GM23338 (cell line): ENCODE data around the gene EXOSC1. TPM values are rescaled to one million over a fixed set of nuclear protein-coding genes. Genes with fewer than 3 reads are reported as not detected.
A peak's percentile ranks its signal among the peaks of the same experiment; 100 is the strongest.

Source experiments
- ATAC-seq: fragments of 200-7000 bp; cut with Tn5 transposase; 3 replicates; pipeline ENCODE4 v1.9.1; 2020
- DNase-seq: peaks from one replicate; pipeline ENCODE4 v3.0.0-alpha.2; 2015; ENCODE audit warnings: low spot score
- H2AFZ ChIP-seq: fragments of 200-600 bp; sonication (generic); 2 replicates; pipeline ENCODE4 v1.8.0; 2016; ENCODE audit warnings: antibody characterized with exemption, mild to moderate bottlenecking, moderate library complexity
- H3F3A ChIP-seq: fragments of 200-600 bp; sonication (generic); replicated peaks from 2 replicates; pipeline ENCODE4 v1.8.0; 2017; ENCODE audit warnings: antibody characterized with exemption, mixed run types, low read depth
- H3K27ac ChIP-seq: fragments of 200-600 bp; sonication (generic); 2 replicates; pipeline ENCODE4 v1.6.1; 2016; ENCODE audit warnings: low read depth
- H3K27me3 ChIP-seq: fragments of 200-600 bp; sonication (generic); 2 replicates; pipeline ENCODE4 v1.8.0; 2016; ENCODE audit warnings: mild to moderate bottlenecking, mixed run types, moderate library complexity; ENCODE audit not compliant: insufficient read depth
- H3K36me3 ChIP-seq: fragments of 200-600 bp; sonication (generic); 2 replicates; pipeline ENCODE4 v1.8.0; 2016; ENCODE audit warnings: mild to moderate bottlenecking; ENCODE audit not compliant: insufficient read depth
- H3K4me1 ChIP-seq: fragments of 200-600 bp; sonication (generic); 2 replicates; pipeline ENCODE4 v1.8.0; 2016; ENCODE audit warnings: mild to moderate bottlenecking, moderate library complexity; ENCODE audit not compliant: insufficient read depth
- H3K4me2 ChIP-seq: fragments of 200-600 bp; sonication (generic); 2 replicates; pipeline ENCODE4 v1.7.1; 2017; ENCODE audit warnings: mixed run types
- H3K4me3 ChIP-seq: fragments of 200-600 bp; sonication (generic); 2 replicates; pipeline ENCODE4 v1.6.1; 2016; ENCODE audit warnings: mixed run types
- H3K79me2 ChIP-seq: fragments of 200-600 bp; sonication (generic); replicated peaks from 2 replicates; pipeline ENCODE4 v1.8.0; 2017; ENCODE audit warnings: mild to moderate bottlenecking; ENCODE audit not compliant: insufficient read depth
- H3K9me2 ChIP-seq: fragments of 200-600 bp; sonication (generic); 2 replicates; pipeline ENCODE4 v1.8.0; 2017; ENCODE audit not compliant: insufficient read depth
- H4K20me1 ChIP-seq: fragments of 200-600 bp; sonication (generic); replicated peaks from 2 replicates; pipeline ENCODE4 v1.8.0; 2017; ENCODE audit warnings: mild to moderate bottlenecking; ENCODE audit not compliant: insufficient read depth
- H3K27ac Mint-ChIP-seq: 2 replicates; pipeline ENCODE4 v1.8.0; 2020; ENCODE audit warnings: inconsistent platforms, mild to moderate bottlenecking, moderate library complexity, mixed read lengths
- H3K27me3 Mint-ChIP-seq: 3 replicates; pipeline ENCODE4 v1.8.0; 2022; ENCODE audit warnings: low read depth, mild to moderate bottlenecking, moderate library complexity, mixed read lengths, inconsistent platforms; ENCODE audit not compliant: insufficient read depth, poor library complexity
- H3K36me3 Mint-ChIP-seq: 3 replicates; pipeline ENCODE4 v1.8.0; 2021; ENCODE audit warnings: low read depth, mild to moderate bottlenecking, inconsistent platforms, moderate library complexity, mixed read lengths
- H3K4me1 Mint-ChIP-seq: 3 replicates; pipeline ENCODE4 v1.8.0; 2020; ENCODE audit warnings: mild to moderate bottlenecking, inconsistent platforms, mixed read lengths
- H3K4me3 Mint-ChIP-seq: 3 replicates; pipeline ENCODE4 v1.8.0; 2021; ENCODE audit warnings: moderate library complexity, mild to moderate bottlenecking, inconsistent platforms, mixed read lengths
- H3K9me3 Mint-ChIP-seq: 3 replicates; pipeline ENCODE4 v1.8.0; 2020; ENCODE audit warnings: moderate library complexity, mild to moderate bottlenecking, inconsistent platforms, mixed read lengths
- CREB1 ChIP-seq: fragments of 250-450 bp; sonication (Bioruptor Pico); IDR thresholded peaks from 2 replicates; pipeline ENCODE4 v1.5.0; 2020; ENCODE audit warnings: low read depth, mild to moderate bottlenecking, moderate library complexity
- CTCF ChIP-seq, 2 experiments: fragments of 200-600 bp in 1 of 2; sonication (generic) in 1 of 2; conservative IDR thresholded peaks; 2 replicates each; pipeline versions ENCODE4 v1.5.1 to v1.6.1; 2016 to 2017; ENCODE audit warnings: antibody characterized with exemption in 2 of 2, low read depth in 2 of 2, mild to moderate bottlenecking in 2 of 2, moderate library complexity in 1 of 2
- ETS1 ChIP-seq: IDR thresholded peaks from 2 replicates; pipeline ENCODE4 v1.6.1; 2016; ENCODE audit warnings: antibody characterized with exemption
- EZH2phosphoT487 ChIP-seq: fragments of 200-600 bp; sonication (generic); IDR thresholded peaks from one replicate; pipeline ENCODE4 v1.8.1; 2018; ENCODE audit warnings: antibody characterized with exemption; ENCODE audit not compliant: unreplicated experiment
- JUNB ChIP-seq: IDR thresholded peaks from one replicate; pipeline ENCODE4 v1.6.1; 2016; ENCODE audit warnings: antibody characterized with exemption; ENCODE audit not compliant: unreplicated experiment
- POLR2AphosphoS5 ChIP-seq: IDR thresholded peaks from 2 replicates; pipeline ENCODE4 v1.6.1; 2016; ENCODE audit warnings: antibody characterized with exemption, low read depth
- STAT1 ChIP-seq: IDR thresholded peaks from one replicate; pipeline ENCODE4 v1.6.1; 2016; ENCODE audit warnings: antibody characterized with exemption; ENCODE audit not compliant: unreplicated experiment
- ZNF114 ChIP-seq: fragments of 250-450 bp; sonication (Bioruptor Pico); IDR thresholded peaks from 2 replicates; pipeline ENCODE4 v1.5.0; 2020; ENCODE audit warnings: mild to moderate bottlenecking, moderate library complexity
- ZNF331 ChIP-seq: fragments of 250-450 bp; sonication (Bioruptor Pico); IDR thresholded peaks from 2 replicates; pipeline ENCODE4 v1.5.0; 2020; ENCODE audit warnings: low read depth, mild to moderate bottlenecking, moderate library complexity
- polyA plus RNA-seq: library from polyadenylated mRNA; unstranded; fragments of >200 nt; fragmentation: Nextera tagmentation; extraction: Ambion mirVana; gene quantifications from 2 replicates; pipeline ENCODE4 v1.2.1, GENCODE V29; 2016
- total RNA-seq: library from RNA; depleted of rRNA; stranded (reverse); fragments of >200 nt; shearing (Covaris generic); gene quantifications from 2 replicates; pipeline ENCODE4 v1.2.3, GENCODE V29; 2014
- TF ChIP-seq, protein P1 (sequence below): fragments of 250-450 bp; sonication (Bioruptor Pico); IDR thresholded peaks from 2 replicates; pipeline ENCODE4 v1.5.0; 2020; ENCODE audit warnings: mild to moderate bottlenecking, moderate library complexity
- TF ChIP-seq, protein P2 (sequence below): IDR thresholded peaks from one replicate; pipeline ENCODE4 v1.6.1; 2018; ENCODE audit warnings: antibody characterized with exemption; ENCODE audit not compliant: unreplicated experiment

EXOSC1 gene
- total and polyA plus RNA-seq, 2 experiments from 2014 or later: 63.6 to 131 TPM

DNA sequence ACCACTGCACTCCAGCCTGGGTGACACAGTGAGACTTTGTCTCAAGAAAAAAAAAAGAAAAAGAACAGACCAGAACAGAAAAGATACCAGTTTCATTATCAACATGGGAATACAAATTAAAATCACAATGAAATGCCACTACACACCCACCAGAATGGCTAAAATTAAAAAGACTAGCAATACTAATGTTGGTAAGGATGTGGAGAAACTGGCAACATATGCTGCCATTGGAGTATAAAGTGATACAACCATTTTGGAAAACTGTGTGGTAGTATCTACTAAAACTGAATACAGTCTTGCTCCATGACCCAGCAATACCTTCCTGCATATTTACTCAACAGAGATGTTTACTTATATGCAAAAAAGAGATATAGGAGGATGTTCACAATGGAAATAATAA is 41.8 kb downstream of the EXOSC1 start (continued):
- TF ChIP-seq CTCF (conservative IDR thresholded peaks at IDR 0.05; ENCODE audit: low read depth in 2 of 2): no peak
- no peak for TF ChIP-seq STAT1
- TF ChIP-seq ZNF331 (CRISPR knock-in tag): no peak

DNA sequence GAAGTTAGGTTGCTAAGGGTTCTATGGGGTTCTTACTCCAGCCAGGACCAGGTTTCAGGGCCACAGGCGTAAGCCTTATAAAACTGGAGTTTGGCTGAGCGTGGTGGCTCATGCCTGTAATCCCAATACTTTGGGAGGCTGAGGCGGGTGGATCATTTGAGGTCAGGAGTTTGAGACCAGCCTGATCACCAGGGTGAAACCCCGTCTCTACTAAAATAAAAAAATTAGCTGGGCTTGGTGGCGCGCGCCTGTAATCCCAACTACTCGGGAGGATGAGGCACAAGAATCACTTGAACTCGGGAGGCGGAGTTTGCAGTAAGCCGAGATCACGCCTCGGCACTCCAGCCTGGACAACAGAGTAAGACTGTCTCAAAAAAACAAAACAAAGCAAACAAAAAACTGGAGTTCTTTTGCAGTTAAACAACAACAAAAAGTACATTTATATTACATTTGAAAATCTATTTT is 44.3 kb downstream of the EXOSC1 start:
- peaks cover 23% of the 10 kb centered on the region for H3K79me2 ChIP-seq
- H3K4me3 ChIP-seq: peak overlapping the region; percentile 82
- H4K20me1 ChIP-seq: peaks cover 9% of the 10 kb centered on the region
- H3K27me3 ChIP-seq: no peaks in the 10 kb centered on the region
- no peak overlapping the region for H2AFZ ChIP-seq
- Mint-ChIP-seq H3K4me1 (peaks cover 5% of the 10 kb centered on the region; the same call in 2 of the 3 replicates), H3K4me3 (peak overlapping the region; percentile 97), H3K36me3 (peaks cover 17% of the 10 kb centered on the region; the same call in 2 of the 3 replicates), H3K27me3 (peaks cover 3% of the 10 kb centered on the region), H3K9me3 (no peaks in the 10 kb centered on the region), H3K27ac (peak overlapping the region; percentile 96)
- DNase-seq: peak; percentile 21
- H3K36me3 ChIP-seq: peaks cover 25% of the 10 kb centered on the region
- H3K4me1 ChIP-seq: peaks cover 8% of the 10 kb centered on the region; the same call in 1 of the 2 replicates
- ATAC-seq: no peak
- H3F3A ChIP-seq: peaks cover 4% of the 10 kb centered on the region; the same call in 1 of the 2 replicates
- TF ChIP-seq STAT1: no peak
- no peak for TF ChIP-seq ZNF331 (CRISPR knock-in tag)
- TF ChIP-seq CREB1: no peak
- TF ChIP-seq ZNF114 (CRISPR knock-in tag): no peak
- no peak for TF ChIP-seq EZH2phosphoT487
- no peak for TF ChIP-seq ETS1
- TF ChIP-seq JUNB: no peak
- TF ChIP-seq POLR2AphosphoS5: no peak
- TF ChIP-seq, protein P1, sequence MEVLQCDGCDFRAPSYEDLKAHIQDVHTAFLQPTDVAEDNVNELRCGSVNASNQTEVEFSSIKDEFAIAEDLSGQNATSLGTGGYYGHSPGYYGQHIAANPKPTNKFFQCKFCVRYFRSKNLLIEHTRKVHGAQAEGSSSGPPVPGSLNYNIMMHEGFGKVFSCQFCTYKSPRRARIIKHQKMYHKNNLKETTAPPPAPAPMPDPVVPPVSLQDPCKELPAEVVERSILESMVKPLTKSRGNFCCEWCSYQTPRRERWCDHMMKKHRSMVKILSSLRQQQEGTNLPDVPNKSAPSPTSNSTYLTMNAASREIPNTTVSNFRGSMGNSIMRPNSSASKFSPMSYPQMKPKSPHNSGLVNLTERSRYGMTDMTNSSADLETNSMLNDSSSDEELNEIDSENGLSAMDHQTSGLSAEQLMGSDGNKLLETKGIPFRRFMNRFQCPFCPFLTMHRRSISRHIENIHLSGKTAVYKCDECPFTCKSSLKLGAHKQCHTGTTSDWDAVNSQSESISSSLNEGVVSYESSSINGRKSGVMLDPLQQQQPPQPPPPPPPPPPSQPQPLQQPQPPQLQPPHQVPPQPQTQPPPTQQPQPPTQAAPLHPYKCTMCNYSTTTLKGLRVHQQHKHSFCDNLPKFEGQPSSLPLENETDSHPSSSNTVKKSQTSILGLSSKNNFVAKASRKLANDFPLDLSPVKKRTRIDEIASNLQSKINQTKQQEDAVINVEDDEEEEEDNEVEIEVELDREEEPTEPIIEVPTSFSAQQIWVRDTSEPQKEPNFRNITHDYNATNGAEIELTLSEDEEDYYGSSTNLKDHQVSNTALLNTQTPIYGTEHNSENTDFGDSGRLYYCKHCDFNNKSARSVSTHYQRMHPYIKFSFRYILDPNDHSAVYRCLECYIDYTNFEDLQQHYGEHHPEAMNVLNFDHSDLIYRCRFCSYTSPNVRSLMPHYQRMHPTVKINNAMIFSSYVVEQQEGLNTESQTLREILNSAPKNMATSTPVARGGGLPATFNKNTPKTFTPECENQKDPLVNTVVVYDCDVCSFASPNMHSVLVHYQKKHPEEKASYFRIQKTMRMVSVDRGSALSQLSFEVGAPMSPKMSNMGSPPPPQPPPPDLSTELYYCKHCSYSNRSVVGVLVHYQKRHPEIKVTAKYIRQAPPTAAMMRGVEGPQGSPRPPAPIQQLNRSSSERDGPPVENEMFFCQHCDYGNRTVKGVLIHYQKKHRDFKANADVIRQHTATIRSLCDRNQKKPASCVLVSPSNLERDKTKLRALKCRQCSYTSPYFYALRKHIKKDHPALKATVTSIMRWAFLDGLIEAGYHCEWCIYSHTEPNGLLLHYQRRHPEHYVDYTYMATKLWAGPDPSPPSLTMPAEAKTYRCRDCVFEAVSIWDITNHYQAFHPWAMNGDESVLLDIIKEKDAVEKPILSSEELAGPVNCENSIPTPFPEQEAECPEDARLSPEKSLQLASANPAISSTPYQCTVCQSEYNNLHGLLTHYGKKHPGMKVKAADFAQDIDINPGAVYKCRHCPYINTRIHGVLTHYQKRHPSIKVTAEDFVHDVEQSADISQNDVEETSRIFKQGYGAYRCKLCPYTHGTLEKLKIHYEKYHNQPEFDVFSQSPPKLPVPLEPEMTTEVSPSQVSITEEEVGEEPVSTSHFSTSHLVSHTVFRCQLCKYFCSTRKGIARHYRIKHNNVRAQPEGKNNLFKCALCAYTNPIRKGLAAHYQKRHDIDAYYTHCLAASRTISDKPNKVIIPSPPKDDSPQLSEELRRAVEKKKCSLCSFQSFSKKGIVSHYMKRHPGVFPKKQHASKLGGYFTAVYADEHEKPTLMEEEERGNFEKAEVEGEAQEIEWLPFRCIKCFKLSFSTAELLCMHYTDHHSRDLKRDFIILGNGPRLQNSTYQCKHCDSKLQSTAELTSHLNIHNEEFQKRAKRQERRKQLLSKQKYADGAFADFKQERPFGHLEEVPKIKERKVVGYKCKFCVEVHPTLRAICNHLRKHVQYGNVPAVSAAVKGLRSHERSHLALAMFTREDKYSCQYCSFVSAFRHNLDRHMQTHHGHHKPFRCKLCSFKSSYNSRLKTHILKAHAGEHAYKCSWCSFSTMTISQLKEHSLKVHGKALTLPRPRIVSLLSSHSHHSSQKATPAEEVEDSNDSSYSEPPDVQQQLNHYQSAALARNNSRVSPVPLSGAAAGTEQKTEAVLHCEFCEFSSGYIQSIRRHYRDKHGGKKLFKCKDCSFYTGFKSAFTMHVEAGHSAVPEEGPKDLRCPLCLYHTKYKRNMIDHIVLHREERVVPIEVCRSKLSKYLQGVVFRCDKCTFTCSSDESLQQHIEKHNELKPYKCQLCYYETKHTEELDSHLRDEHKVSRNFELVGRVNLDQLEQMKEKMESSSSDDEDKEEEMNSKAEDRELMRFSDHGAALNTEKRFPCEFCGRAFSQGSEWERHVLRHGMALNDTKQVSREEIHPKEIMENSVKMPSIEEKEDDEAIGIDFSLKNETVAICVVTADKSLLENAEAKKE: no peak
- TF ChIP-seq, protein P2, sequence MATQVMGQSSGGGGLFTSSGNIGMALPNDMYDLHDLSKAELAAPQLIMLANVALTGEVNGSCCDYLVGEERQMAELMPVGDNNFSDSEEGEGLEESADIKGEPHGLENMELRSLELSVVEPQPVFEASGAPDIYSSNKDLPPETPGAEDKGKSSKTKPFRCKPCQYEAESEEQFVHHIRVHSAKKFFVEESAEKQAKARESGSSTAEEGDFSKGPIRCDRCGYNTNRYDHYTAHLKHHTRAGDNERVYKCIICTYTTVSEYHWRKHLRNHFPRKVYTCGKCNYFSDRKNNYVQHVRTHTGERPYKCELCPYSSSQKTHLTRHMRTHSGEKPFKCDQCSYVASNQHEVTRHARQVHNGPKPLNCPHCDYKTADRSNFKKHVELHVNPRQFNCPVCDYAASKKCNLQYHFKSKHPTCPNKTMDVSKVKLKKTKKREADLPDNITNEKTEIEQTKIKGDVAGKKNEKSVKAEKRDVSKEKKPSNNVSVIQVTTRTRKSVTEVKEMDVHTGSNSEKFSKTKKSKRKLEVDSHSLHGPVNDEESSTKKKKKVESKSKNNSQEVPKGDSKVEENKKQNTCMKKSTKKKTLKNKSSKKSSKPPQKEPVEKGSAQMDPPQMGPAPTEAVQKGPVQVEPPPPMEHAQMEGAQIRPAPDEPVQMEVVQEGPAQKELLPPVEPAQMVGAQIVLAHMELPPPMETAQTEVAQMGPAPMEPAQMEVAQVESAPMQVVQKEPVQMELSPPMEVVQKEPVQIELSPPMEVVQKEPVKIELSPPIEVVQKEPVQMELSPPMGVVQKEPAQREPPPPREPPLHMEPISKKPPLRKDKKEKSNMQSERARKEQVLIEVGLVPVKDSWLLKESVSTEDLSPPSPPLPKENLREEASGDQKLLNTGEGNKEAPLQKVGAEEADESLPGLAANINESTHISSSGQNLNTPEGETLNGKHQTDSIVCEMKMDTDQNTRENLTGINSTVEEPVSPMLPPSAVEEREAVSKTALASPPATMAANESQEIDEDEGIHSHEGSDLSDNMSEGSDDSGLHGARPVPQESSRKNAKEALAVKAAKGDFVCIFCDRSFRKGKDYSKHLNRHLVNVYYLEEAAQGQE: no peak
- peak overlapping the region; percentile 40 for H3K27ac ChIP-seq
- no peak overlapping the region for H3K4me2 ChIP-seq
- no peaks in the 10 kb centered on the region for H3K9me2 ChIP-seq
